HepG2 (cell line): ENCODE data around the gene VCPKMT. TPM values are rescaled to one million over a fixed set of nuclear protein-coding genes. Genes with fewer than 3 reads are reported as not detected.

ENCODE experiments used
- ELF1 ChIP-seq: sonication (generic); formaldehyde crosslinking; IDR thresholded peaks from 2 replicates; pipeline ENCODE4 v1.4.0; 2020; ENCODE audit warnings: missing genetic modification reagents
- ELF3 ChIP-seq: IDR thresholded peaks from 2 replicates; pipeline ENCODE4 v1.6.1; 2016; ENCODE audit warnings: missing genetic modification reagents, missing compliant biosample characterization
- ESRRA ChIP-seq: sonication (generic); formaldehyde crosslinking; IDR thresholded peaks from 2 replicates; pipeline ENCODE4 v1.5.1; 2020; ENCODE audit warnings: mild to moderate bottlenecking, low read depth, missing genetic modification reagents
- KIAA2018 ChIP-seq: sonication (generic); formaldehyde crosslinking; IDR thresholded peaks from 2 replicates; pipeline ENCODE4 v1.5.0; 2020; ENCODE audit warnings: mild to moderate bottlenecking, missing genetic modification reagents, borderline replicate concordance
- PRDM15 ChIP-seq: sonication (generic); formaldehyde crosslinking; IDR thresholded peaks from 2 replicates; pipeline ENCODE4 v1.4.0; 2020; ENCODE audit warnings: missing genetic modification reagents
- SAP130 ChIP-seq: IDR thresholded peaks from 2 replicates; pipeline ENCODE4 v1.6.1; 2016; ENCODE audit warnings: low read depth
- SP140L ChIP-seq: sonication (generic); formaldehyde crosslinking; IDR thresholded peaks from 2 replicates; pipeline ENCODE4 v1.4.0; 2020; ENCODE audit warnings: missing genetic modification reagents, borderline replicate concordance
- TARDBP ChIP-seq: sonication (generic); formaldehyde crosslinking; IDR thresholded peaks from 2 replicates; pipeline ENCODE4 v1.8.0; 2022; ENCODE audit warnings: mild to moderate bottlenecking, missing genetic modification reagents
- ZNF432 ChIP-seq: sonication (generic); formaldehyde crosslinking; IDR thresholded peaks from 2 replicates; pipeline ENCODE4 v1.5.0; 2020; ENCODE audit warnings: missing genetic modification reagents, mild to moderate bottlenecking, borderline replicate concordance
- ZNF441 ChIP-seq: sonication (generic); formaldehyde crosslinking; IDR thresholded peaks from 2 replicates; pipeline ENCODE4 v1.7.0; 2021; ENCODE audit warnings: missing genetic modification reagents, borderline replicate concordance
- ZNF646 ChIP-seq: sonication (generic); formaldehyde crosslinking; IDR thresholded peaks from 2 replicates; pipeline ENCODE4 v1.9.0; 2021; ENCODE audit warnings: mild to moderate bottlenecking, missing genetic modification reagents
- polyA plus RNA-seq, 8 experiments: library from polyadenylated mRNA; depleted of rRNA in 3 of 8; stranded (reverse) in 7 of 8; unstranded in 1 of 8; fragments of >200 nt; fragmentation: Illumina TruSeq in 4 of 8; extraction: Trizol in 4 of 8; gene quantifications; 2 replicates each; pipeline versions ENCODE4 v1.2.1 to v1.2.3, GENCODE V29; 2011 to 2016; ENCODE audit warnings: low read depth in 4 of 8, missing spikeins in 1 of 8, mixed read lengths in 1 of 8; ENCODE audit not compliant: insufficient read depth in 1 of 8
- total RNA-seq, 5 experiments: library from RNA; depleted of rRNA; stranded (reverse); fragments of >200 nt; fragmentation: Illumina TruSeq; extraction: Trizol; gene quantifications; 2 replicates each; pipeline ENCODE4 v1.2.3, GENCODE V29; 2016; ENCODE audit warnings: low read depth in 1 of 5

VCPKMT gene
- total and polyA plus RNA-seq, 2 of the 13 experiments (the other 11 are each of a cell fraction or from before 2014, with no cell fraction given), result 3.9 to 5.4 TPM

GRCh38 chr14:50092006-50092555 lies 24.3 kb downstream of the VCPKMT start (continued):
- TF ChIP-seq PRDM15 (CRISPR knock-in tag), result no peak
- TF ChIP-seq ESRRA (CRISPR knock-in tag), result no peak
- no peak for TF ChIP-seq ZNF441 (CRISPR knock-in tag)
- no peak for TF ChIP-seq ELF3
- TF ChIP-seq SP140L (CRISPR knock-in tag), result no peak
- no peak for TF ChIP-seq ZNF432
- TF ChIP-seq TARDBP (CRISPR knock-in tag), result no peak
- TF ChIP-seq KIAA2018 (CRISPR knock-in tag), result no peak
- TF ChIP-seq ELF1 (CRISPR knock-in tag), result no peak
- TF ChIP-seq ZNF646 (CRISPR knock-in tag), result no peak
- TF ChIP-seq SAP130 (CRISPR knock-in tag), result no peak
